ENCODE results near the gene GMDS.

Gene GMDS

DNA sequence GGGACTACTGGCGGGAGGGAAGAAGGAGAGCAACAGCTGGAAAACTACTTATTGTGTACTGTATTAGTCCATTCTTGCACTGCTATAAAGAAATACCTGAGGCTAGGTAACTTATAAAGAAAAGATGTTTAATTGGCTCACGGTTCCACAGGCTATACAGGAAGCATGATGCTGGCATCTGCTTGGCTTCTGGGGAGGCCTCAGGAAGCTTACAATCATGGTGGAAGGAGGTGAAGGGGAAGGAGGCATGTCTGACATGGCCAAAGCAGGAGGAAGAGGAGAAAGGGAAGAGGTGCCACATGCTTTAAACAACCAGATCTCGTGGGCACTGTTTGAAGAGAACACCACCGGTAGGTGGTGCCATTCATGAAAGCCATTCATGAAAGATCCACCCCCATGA lies 67.3 kb downstream of the GMDS start:
- no peak for DNase-seq (ENCODE audit: low read depth in 2 of 2)

DNA sequence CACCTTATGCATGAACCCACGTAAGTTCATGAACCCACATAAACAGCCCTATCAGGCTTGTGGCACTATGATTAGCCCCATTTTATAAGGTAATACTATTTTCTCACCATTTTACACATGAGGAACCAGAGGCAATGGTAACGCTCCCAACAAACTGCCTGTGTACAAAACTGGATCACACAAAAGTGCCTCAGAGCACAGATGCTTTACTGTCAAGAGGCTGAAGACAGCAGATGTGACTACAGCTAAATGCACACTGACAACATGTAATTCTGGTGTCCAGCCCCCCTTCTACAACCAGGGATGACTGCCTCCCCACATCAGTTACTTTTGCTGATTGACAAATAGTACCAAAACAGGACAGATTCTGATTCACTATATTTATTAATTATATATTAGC lies 69.6 kb downstream of the GMDS start:
- DNase-seq (ENCODE audit: low read depth in 2 of 2), result no peak

GRCh38 chr6:2173203-2173961 lies 72.0 kb downstream of the GMDS start:
- no peak for DNase-seq (ENCODE audit: low read depth in 2 of 2)

- no peak for DNase-seq (ENCODE audit: low read depth in 2 of 2)
Measured at GRCh38 chr6:2171728-2172127, 73.7 kb downstream of the GMDS start.

- no peak for DNase-seq (ENCODE audit: low read depth in 2 of 2)
Measured at GRCh38 chr6:2168480-2168879, 76.9 kb downstream of the GMDS start.

DNA sequence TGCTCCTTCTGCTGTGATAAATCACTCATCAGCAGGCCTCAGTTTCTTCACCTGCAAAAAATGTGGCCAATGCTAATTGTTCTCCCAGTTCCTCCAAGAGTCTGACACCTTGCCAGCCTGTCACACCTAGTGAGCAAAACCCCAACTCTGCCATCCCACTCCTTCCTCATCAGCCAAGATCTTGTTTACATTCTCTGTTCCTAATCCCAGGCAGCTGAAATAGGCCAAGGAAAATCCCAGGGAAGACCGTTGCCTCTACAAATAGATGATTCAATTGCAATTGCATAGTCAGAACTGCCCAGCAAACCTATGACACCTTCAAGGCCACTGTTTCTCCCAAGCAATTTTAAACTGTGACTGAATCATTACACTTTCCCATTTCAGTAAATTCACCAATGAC lies 78.7 kb downstream of the GMDS start:
- DNase-seq (ENCODE audit: low read depth in 2 of 2), result no peak

DNA sequence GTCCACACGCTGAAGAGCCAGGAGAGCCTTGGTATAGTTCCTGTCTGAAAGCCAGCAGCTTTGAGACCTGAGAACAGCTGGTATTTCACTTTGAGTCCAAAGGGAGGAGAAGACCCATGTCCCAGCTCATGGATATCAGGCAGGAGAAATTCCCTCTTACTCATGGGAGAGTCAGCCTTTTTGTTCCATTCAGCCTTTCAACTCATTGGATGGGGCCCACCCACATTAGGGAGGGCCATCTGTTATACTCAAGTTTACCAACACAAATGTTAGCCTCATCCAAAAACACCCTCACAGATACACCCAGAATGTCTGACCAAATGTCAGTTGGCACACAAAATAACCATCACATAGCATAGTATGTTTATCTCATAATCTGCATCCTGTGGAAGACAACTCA lies 80.1 kb downstream of the GMDS start:
- DNase-seq (ENCODE audit: low read depth in 2 of 2), result no peak

DNA sequence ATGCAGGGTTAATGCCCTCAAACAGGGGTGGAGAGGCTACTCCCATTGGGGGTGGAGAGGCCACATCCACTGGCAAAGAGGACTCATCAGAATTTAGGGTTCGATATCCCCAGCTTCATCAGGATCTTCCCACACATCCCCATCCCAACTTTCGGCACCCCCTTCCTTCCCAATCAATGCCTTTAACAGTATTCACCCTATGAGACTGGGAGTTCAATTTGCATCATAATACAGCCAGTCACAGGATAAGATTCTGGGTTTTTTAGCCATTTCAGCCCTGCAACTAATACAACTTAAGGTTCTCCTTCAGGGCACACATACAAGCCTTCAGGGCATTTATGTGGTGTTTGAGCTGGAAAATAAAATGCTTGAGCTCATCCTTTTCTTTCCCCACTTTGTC lies 80.9 kb downstream of the GMDS start:
- no peak for DNase-seq (ENCODE audit: low read depth in 2 of 2)

DNA sequence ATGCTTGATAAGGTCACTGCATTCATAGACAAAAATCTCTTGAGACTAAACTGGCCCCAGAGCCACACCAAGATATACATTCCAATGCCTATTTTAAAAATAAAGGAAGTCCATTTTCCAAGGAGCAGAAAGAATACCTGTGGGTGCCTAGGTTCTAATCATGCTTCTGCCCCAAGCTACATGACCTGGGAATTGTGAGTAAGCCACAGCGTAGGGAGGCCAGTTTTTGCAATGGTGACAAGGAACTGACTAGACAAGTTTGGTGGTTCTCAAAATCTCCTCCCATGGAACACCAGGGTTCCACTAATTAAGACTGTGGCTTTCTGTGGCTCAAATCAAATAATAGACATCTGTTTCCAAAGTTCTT lies 83.3 kb downstream of the GMDS start:
- no peak for DNase-seq (ENCODE audit: low read depth in 2 of 2)

DNA sequence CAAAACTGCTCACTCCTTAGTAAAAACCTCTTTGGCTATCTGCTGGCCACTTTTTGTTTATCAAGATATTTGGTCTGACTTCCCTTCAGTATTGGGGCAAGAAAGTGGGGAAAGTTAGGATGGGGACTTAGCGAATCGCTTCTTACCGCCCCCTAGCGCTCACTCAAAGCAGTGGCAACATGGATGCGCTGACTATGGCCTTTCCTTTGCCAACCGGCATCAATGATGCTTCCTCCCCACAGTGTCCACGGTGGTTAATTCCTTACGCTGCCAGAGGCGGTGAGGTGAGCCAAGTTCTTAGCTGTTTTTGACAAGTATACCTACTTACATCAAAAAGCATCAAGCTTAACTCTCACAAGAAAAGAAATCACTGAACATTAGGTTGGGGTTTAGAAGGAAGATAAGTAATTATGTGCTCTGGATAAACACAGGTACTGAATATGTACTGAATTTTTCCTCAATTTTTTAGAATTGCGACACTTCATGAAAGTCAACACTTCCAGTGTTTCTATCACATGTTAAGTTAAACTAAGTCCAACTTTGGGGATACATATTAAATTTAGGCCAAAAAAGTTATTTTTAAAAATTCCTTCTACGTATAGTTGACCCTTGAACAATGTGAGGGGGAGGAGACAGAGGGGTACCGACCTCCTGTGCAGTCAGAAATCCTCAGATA lies 86.7 kb downstream of the GMDS start:
- no peak for DNase-seq (ENCODE audit: low read depth in 2 of 2)

DNA sequence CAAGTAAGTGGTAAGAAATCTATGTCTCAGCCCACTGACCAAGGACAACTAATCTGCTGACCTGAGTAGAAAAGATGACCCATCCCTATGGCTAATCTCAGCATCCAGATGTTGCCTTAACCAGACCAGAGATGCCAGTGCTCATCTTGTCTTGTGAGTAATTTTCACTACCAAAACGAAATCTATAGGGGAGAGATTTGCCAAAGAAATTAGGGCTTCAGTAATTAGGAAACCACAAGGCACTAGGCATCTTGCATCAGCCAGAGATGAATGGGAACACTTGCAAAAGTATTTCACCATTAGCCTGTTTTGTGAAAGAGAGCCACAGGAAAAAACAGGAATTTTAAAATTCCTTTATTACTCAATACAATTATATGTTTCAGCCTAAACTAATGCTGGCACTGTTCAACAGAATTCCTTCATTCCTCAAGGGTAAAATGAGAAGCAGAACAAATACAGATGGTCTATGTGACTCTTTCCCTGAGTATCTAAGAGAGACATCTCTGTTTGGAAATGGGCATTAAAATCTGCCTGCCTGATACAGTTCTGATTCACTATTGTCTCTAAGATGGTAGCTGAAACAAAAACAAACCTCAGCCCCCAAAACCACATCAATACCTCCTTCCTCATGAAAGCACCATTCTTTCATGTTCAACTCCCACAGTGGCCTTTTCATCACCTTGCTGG lies 87.8 kb downstream of the GMDS start:
- DNase-seq (ENCODE audit: low read depth in 2 of 2), result no peak

- DNase-seq (ENCODE audit: low read depth in 2 of 2), result no peak
Measured at GRCh38 chr6:2155206-2155605, 90.2 kb downstream of the GMDS start.

- DNase-seq (ENCODE audit: low read depth in 2 of 2), result no peak
Measured at GRCh38 chr6:2149361-2150006, 95.9 kb downstream of the GMDS start.

DNA sequence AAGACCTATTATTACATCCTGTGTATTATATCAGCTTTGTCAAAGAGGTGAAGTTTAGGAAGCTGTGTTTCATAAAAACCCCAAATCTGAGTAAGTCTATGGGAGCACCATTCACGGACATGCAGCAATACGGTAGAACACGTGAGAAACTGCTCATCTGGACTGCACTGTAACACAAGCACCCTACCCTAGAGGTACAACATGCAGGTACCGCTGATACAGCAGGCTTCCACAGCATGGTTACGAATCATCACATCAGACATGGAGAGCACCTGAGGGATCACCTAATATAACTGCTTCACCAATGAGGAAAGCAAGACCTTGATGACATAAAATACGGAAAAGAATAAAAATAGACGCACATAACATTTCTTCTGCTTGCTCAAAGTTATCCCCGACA lies 96.7 kb downstream of the GMDS start:
- DNase-seq (ENCODE audit: low read depth in 2 of 2), result no peak

- no peak for DNase-seq (ENCODE audit: low read depth in 2 of 2)
Measured at GRCh38 chr6:2147766-2148448, 97.5 kb downstream of the GMDS start.

GRCh38 chr6:2147261-2147660 lies 98.1 kb downstream of the GMDS start:
- DNase-seq (ENCODE audit: low read depth in 2 of 2), result no peak

GRCh38 chr6:2144210-2144609 lies 101.2 kb downstream of the GMDS start:
- no peak for DNase-seq (ENCODE audit: low read depth in 2 of 2)

GRCh38 chr6:2141644-2142290 lies 103.6 kb downstream of the GMDS start:
- no peak for DNase-seq (ENCODE audit: low read depth in 2 of 2)

GRCh38 chr6:2140438-2141128 lies 104.8 kb downstream of the GMDS start:
- no peak for DNase-seq (ENCODE audit: low read depth in 2 of 2)

DNA sequence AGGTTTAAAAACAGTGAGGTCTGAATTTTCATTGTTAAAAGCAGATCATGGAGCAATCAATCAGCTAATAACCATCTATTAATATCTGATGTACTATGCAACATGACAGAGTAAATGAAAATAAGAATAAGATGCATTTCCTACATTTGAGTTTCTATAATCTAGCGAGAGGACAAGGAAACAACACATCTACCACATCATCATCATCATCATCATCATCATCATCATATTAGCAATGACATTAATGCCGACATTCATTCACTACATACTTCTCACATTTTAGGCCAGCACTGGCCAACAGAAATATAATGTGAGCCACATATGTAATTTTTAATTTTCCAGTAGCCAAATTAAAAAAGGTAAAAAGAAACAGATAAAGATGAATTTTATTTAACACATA lies 110.0 kb downstream of the GMDS start:
- DNase-seq (ENCODE audit: low read depth in 2 of 2), result no peak

DNA sequence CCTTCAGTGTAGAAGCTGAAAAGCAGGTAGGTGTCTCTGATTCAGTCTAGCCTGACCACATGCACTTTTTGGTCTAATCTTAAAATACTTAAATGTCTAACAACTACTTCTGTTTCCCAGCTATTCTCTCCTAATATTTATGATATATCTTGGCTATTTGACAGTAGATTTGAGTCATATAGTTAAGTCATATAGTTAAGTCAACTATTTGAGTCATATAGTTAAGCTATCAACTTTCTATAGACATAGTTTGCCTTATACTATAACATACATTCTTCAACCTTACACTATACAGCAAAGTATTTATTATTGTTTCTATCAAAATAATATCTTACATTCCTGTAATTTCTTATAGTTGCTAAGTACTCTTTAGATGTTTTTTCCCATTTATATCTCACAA lies 110.9 kb downstream of the GMDS start:
- DNase-seq (ENCODE audit: low read depth in 2 of 2), result no peak
